ENCODE results near the gene RPTOR.

GRCh38 chr17:80937462-80938381, 393.1 kb downstream of the RPTOR start:
- TF ChIP-seq, protein P1, sequence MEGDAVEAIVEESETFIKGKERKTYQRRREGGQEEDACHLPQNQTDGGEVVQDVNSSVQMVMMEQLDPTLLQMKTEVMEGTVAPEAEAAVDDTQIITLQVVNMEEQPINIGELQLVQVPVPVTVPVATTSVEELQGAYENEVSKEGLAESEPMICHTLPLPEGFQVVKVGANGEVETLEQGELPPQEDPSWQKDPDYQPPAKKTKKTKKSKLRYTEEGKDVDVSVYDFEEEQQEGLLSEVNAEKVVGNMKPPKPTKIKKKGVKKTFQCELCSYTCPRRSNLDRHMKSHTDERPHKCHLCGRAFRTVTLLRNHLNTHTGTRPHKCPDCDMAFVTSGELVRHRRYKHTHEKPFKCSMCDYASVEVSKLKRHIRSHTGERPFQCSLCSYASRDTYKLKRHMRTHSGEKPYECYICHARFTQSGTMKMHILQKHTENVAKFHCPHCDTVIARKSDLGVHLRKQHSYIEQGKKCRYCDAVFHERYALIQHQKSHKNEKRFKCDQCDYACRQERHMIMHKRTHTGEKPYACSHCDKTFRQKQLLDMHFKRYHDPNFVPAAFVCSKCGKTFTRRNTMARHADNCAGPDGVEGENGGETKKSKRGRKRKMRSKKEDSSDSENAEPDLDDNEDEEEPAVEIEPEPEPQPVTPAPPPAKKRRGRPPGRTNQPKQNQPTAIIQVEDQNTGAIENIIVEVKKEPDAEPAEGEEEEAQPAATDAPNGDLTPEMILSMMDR (conservative IDR thresholded peaks at IDR 0.05; ENCODE audit: low read depth, low read length): no peak
- TF ChIP-seq EZH2 (IDR thresholded peaks at IDR 0.05; ENCODE audit: low read length, unreplicated experiment): no peak
